GM19238 (cell line): ENCODE data around the gene PRR20B.
"Not testable (repeated sequence)": the region's sequence is repeated elsewhere in the genome, so short reads cannot be mapped to it uniquely, and the experiment has no call there.

Experiments
- DNase-seq: peaks from one replicate; pipeline ENCODE4 v3.0.0; 2011; ENCODE audit warnings: low spot score; ENCODE audit not compliant: insufficient read length

Gene PRR20B

DNA sequence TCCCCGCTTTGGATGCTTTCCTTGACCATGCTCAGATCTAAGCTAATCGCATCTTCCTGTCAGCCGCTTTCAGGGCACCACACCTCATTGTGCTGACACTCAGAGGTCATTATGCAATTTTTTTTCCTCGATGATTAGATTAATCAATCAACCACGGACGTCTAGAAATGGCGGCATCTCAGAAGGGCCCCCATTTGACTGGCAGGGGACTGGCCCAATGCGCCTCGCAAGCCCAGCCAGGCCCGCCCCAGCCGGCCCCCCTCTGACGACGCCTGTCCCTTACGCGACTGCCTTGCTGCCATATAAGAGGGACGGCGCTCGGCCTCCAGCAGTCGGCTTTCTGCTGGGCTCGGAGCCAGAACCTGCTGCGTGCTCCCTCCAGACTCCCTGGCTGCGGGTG lies at the start of gene PRR20B:
Gene PRR20B, plus strand, starts transcription at position 301 of the 400 bp plus-strand sequence. CDS start 387 bp downstream, outside the sequence.
- DNase-seq: not testable (repeated sequence)

DNA sequence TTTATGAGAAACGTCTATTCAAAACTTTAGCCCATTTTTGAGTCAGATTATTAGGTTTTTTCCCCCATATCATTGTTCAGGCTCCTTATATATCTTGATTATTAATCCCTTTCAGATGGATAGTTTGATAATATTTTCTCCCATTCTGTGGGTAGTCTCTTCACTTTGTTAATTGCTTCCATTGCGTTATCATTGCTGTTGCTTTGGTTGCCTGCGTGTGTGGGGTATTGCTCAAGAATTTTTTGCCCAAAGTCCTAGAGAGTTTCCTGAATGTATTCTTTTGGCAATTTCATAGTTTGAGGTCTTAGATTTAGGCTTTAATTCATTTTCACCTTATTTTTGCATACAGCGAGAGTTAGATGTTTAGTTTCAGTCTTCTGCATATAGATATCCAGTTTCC lies 32.3 kb upstream of the PRR20B start:
- no peak for DNase-seq

DNA sequence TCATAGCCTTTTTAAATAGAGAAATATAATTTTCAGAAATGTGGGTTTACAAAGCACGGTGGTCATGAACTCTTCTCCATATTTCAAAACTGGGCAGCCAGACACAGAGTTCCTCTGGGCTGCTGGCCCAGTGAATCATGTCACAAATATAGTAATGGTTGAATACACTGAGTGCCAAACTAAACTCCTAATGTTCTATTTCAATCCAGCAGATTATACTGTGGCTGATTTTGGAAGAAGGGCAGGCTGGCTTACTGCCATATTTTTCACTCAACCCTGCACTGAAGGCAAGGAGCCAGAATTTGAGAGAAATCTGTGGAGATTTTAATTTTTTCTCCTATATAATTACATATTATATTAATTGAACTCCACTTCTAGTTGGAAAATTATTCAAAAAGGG lies 23.6 kb upstream of the PRR20B start:
- no peak for DNase-seq

GRCh38 chr13:57128909-57129308 lies 18.4 kb upstream of the PRR20B start:
- no peak for DNase-seq

DNA sequence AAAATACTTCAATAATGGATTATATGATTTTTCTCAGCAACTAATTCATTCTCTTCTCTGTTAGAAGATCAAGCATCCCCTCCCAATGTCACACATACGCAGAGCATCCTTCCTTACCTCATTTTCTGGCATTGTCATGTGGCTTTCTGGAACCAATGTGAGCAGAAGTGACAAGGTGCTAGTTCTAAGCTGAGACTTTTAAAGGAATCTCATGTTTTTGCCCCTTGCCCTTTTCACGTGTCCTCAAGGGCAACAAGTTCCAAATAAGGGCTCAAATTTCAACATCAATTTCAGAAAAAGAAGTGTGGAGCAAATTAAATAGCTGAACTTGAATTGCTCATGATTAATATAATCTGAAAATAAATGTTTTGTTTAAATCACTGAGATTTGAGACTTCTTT lies 11.2 kb upstream of the PRR20B start:
- no peak for DNase-seq

DNA sequence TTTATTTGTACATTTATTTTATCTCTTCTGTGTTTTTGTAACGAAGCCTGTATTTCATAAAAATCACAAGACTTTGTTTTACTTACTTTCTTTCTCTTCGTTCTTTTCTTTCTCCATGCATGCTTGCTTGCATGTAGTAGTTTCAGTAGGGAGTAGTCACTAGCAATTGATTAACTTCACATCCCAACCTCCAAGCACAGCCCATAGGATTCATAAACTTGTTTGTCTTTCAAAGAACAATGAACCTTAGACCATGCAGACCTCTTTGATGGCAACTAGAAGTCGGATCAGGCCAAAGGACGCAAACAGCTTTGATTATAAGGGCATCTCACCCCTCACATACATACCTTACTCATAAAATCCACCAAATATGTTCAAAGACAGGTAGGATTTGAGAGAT lies 9.7 kb upstream of the PRR20B start:
- DNase-seq: no peak

- DNase-seq: no peak
Measured at GRCh38 chr13:57138988-57139387, 8.3 kb upstream of the PRR20B start.

- not testable (repeated sequence) for DNase-seq
Measured at GRCh38 chr13:57139781-57140180, 7.5 kb upstream of the PRR20B start.

- not testable (repeated sequence) for DNase-seq
Measured at GRCh38 chr13:57140235-57140968, 6.9 kb upstream of the PRR20B start, which contains the start of gene PRR20A. TSS of gene PRR20A (plus strand) at chr13:57140918. CDS start at chr13:57141305, 387 bp downstream.

DNA sequence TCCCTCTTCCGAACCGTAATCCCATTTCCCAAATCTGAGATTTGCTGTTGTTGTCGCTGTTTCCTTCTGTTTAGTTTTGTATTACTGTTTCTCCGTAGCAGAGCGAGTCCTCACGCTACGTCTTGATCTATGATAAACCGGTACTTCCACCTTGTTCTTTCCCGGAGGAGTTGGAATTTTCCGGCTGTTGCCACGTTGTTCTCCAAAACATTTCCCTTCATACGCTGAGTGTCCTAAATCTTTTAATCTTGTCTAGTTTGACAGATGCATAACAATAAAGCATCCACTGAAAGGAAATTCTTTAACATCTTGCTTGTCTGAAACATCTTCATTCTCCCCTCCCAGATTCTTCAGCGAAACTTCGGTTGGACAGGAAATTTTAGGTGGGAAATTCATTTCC lies 818 bp downstream of the PRR20B start:
- not testable (repeated sequence) for DNase-seq

DNA sequence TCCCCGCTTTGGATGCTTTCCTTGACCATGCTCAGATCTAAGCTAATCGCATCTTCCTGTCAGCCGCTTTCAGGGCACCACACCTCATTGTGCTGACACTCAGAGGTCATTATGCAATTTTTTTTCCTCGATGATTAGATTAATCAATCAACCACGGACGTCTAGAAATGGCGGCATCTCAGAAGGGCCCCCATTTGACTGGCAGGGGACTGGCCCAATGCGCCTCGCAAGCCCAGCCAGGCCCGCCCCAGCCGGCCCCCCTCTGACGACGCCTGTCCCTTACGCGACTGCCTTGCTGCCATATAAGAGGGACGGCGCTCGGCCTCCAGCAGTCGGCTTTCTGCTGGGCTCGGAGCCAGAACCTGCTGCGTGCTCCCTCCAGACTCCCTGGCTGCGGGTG lies 6.5 kb downstream of the PRR20B start, which contains the start of gene PRR20C:
Gene PRR20C, plus strand, starts transcription at position 301 of the 400 bp plus-strand sequence. CDS start 387 bp downstream, outside the sequence.
- DNase-seq: not testable (repeated sequence)

GRCh38 chr13:57160332-57160731 lies 13.0 kb downstream of the PRR20B start, which contains the start of gene PRR20D:
TSS of gene PRR20D (plus strand) at chr13:57160632. CDS start at chr13:57161019, 387 bp downstream.
- not testable (repeated sequence) for DNase-seq

- not testable (repeated sequence) for DNase-seq
Measured at GRCh38 chr13:57166897-57167296, 19.6 kb downstream of the PRR20B start, which contains the start of gene PRR20E. TSS of gene PRR20E (plus strand) at chr13:57167197. CDS start at chr13:57167584, 387 bp downstream.

DNA sequence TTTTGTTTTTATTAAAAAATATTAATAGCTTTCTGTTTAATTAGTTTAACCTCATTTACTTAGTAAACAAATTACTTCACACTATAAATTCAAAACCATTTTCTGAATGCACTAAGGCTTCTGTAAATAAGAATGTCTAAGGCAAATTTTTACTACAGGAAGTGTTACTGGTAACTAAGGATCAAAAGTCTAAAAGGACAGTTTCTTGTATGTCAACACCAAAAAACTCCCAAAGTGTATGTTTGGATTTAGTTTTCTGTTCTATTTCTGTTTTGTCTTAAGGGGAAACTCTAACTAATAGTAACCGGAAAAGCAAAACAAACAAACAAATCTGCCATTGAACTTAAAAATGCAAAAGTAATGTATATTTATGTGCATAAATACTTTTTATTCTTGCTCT lies 44.4 kb downstream of the PRR20B start:
- no peak for DNase-seq
